Activated CD4-positive, alpha-beta T cell treated with anti-CD3 and anti-CD28 coated beads, Interleukin-2, amount 50 U/mL, for 48 hours (primary cell): Measurements from ENCODE around the gene MBP.

Experiments
- DNase-seq, 2 experiments: peaks; one replicate each; pipeline ENCODE4 v3.0.0-alpha.2; 2020

MBP gene

GRCh38 chr18:77078690-77079070 is 53.9 kb downstream of the MBP start:
- no peak for DNase-seq

- no peak for DNase-seq
Observed at GRCh38 chr18:77077941-77078689, 54.5 kb downstream of the MBP start.

GRCh38 chr18:77077401-77077800 is 55.2 kb downstream of the MBP start:
- DNase-seq = no peak

- no peak for DNase-seq
Observed at GRCh38 chr18:77076111-77076510, 56.5 kb downstream of the MBP start.

GRCh38 chr18:77074431-77074830 is 58.2 kb downstream of the MBP start:
- no peak for DNase-seq

GRCh38 chr18:77073336-77074093 is 59.1 kb downstream of the MBP start:
- no peak for DNase-seq

- no peak for DNase-seq
Observed at GRCh38 chr18:77072566-77072965, 60.0 kb downstream of the MBP start.

- peak in 1 of 2 experiments; percentile 52 for DNase-seq
Observed at GRCh38 chr18:77071711-77072292, 60.8 kb downstream of the MBP start.

GRCh38 chr18:77071061-77071460 is 61.5 kb downstream of the MBP start:
- DNase-seq = no peak

- DNase-seq = no peak
Observed at GRCh38 chr18:77070627-77071026, 62.0 kb downstream of the MBP start.

- peak in 1 of 2 experiments; percentile 51 for DNase-seq
Observed at GRCh38 chr18:77069931-77070330, 62.7 kb downstream of the MBP start.

GRCh38 chr18:77069482-77069881 is 63.1 kb downstream of the MBP start:
- no peak for DNase-seq

- DNase-seq = no peak
Observed at GRCh38 chr18:77068321-77069312, 64.0 kb downstream of the MBP start.

- DNase-seq = peak; percentile 72 to 74
Observed at GRCh38 chr18:77067291-77068061, 65.1 kb downstream of the MBP start.

- no peak for DNase-seq
Observed at GRCh38 chr18:77066689-77067088, 65.9 kb downstream of the MBP start.

- no peak for DNase-seq
Observed at GRCh38 chr18:77066101-77066500, 66.5 kb downstream of the MBP start.

GRCh38 chr18:77065221-77065981 is 67.2 kb downstream of the MBP start:
- DNase-seq = peak; percentile 54 to 69

- peak; percentile 82 to 88 for DNase-seq
Observed at GRCh38 chr18:77063260-77063659, 69.3 kb downstream of the MBP start.

GRCh38 chr18:77062518-77063003 is 70.0 kb downstream of the MBP start:
- DNase-seq = peak in 1 of 2 experiments; percentile 59

- no peak for DNase-seq
Observed at GRCh38 chr18:77061946-77062517, 70.6 kb downstream of the MBP start.
